Measurements from ENCODE around the gene ARHGAP25. TPM values are rescaled to one million over a fixed set of nuclear protein-coding genes. Genes with fewer than 3 reads are reported as not detected.

The ARHGAP25 gene
- total RNA-seq, 6 experiments from 2014 or later, result not detected

GRCh38 chr2:68828887-68829708 lies 94.5 kb downstream of the ARHGAP25 start:
- TF ChIP-seq CTCF (IDR thresholded peaks at IDR 0.05), result peak; percentile 16; the same call in 1 of the 2 replicates
- H3K27ac Mint-ChIP-seq, result peak overlapping the region; percentile 70
- H3K4me3 Mint-ChIP-seq, result peak overlapping the region; percentile 73
- peak; percentile 94 for DNase-seq
- H3K36me3 Mint-ChIP-seq (ENCODE audit: low read depth), result no peaks in the 10 kb centered on the region
- peaks cover 78% of the 10 kb centered on the region for H3K4me1 Mint-ChIP-seq (ENCODE audit: low read depth)
- H3K9me3 Mint-ChIP-seq, result no peaks in the 10 kb centered on the region
- H3K27me3 Mint-ChIP-seq (ENCODE audit: insufficient read depth), result peaks cover 3% of the 10 kb centered on the region; the same call in 1 of the 2 replicates

GRCh38 chr2:68829749-68830148 lies 95.1 kb downstream of the ARHGAP25 start:
- TF ChIP-seq CTCF (IDR thresholded peaks at IDR 0.05), result no peak
- peak overlapping the region; percentile 73 for H3K4me3 Mint-ChIP-seq
- H3K27me3 Mint-ChIP-seq (ENCODE audit: insufficient read depth), result peaks cover 3% of the 10 kb centered on the region; the same call in 1 of the 2 replicates
- peaks cover 71% of the 10 kb centered on the region for H3K4me1 Mint-ChIP-seq (ENCODE audit: low read depth)
- H3K36me3 Mint-ChIP-seq (ENCODE audit: low read depth), result no peaks in the 10 kb centered on the region
- no peaks in the 10 kb centered on the region for H3K9me3 Mint-ChIP-seq
- DNase-seq, result no peak
- H3K27ac Mint-ChIP-seq, result peak overlapping the region; percentile 70

GRCh38 chr2:68831686-68832232 lies 97.1 kb downstream of the ARHGAP25 start:
- peak overlapping the region; percentile 74 for H3K27ac Mint-ChIP-seq
- peaks cover 57% of the 10 kb centered on the region for H3K4me1 Mint-ChIP-seq (ENCODE audit: low read depth)
- DNase-seq, result peak; percentile 24

GRCh38 chr2:68832233-68832869 lies 97.7 kb downstream of the ARHGAP25 start:
- no peak for DNase-seq
- H3K4me1 Mint-ChIP-seq (ENCODE audit: low read depth), result peaks cover 51% of the 10 kb centered on the region
- no peaks in the 10 kb centered on the region for H3K9me3 Mint-ChIP-seq
- no peak for TF ChIP-seq CTCF (IDR thresholded peaks at IDR 0.05)
- no peaks in the 10 kb centered on the region for H3K36me3 Mint-ChIP-seq (ENCODE audit: low read depth)
- H3K4me3 Mint-ChIP-seq, result peak overlapping the region; percentile 12; the same call in 1 of the 2 replicates
- H3K27me3 Mint-ChIP-seq (ENCODE audit: insufficient read depth), result no peaks in the 10 kb centered on the region; the same call in 1 of the 2 replicates
- H3K27ac Mint-ChIP-seq, result peak overlapping the region; percentile 74

More at GRCh38 chr2:68831686-68832232, 97.1 kb downstream of the ARHGAP25 start:
- Mint-ChIP-seq H3K36me3 (ENCODE audit: low read depth) (no peaks in the 10 kb centered on the region), H3K27me3 (ENCODE audit: insufficient read depth) (no peaks in the 10 kb centered on the region; the same call in 1 of the 2 replicates), H3K4me3 (no peak overlapping the region; the same call in 1 of the 2 replicates), H3K9me3 (no peaks in the 10 kb centered on the region)
- TF ChIP-seq CTCF (IDR thresholded peaks at IDR 0.05), result no peak

GRCh38 chr2:68833162-68833561 lies 98.6 kb downstream of the ARHGAP25 start:
- DNase-seq, result no peak
- no peak overlapping the region for H3K27ac Mint-ChIP-seq
- no peaks in the 10 kb centered on the region for H3K36me3 Mint-ChIP-seq (ENCODE audit: low read depth)
- H3K4me3 Mint-ChIP-seq, result no peak overlapping the region
- peaks cover 48% of the 10 kb centered on the region for H3K4me1 Mint-ChIP-seq (ENCODE audit: low read depth)
- no peaks in the 10 kb centered on the region for H3K9me3 Mint-ChIP-seq
- TF ChIP-seq CTCF (IDR thresholded peaks at IDR 0.05), result no peak
- no peaks in the 10 kb centered on the region; the same call in 1 of the 2 replicates for H3K27me3 Mint-ChIP-seq (ENCODE audit: insufficient read depth)

Data from HFFc6 (cell line).